Stimulated activated CD4-positive, alpha-beta T cell treated with anti-CD3 and anti-CD28 coated beads, Interleukin-12 subunit alpha, Interleukin-12 subunit beta, amount 100 ng/mL, for 4 hours (primary cell): ENCODE results near the gene WNT3A.

ENCODE experiments used
- DNase-seq: peaks from one replicate; pipeline ENCODE4 v3.0.0-alpha.2; 2020

The WNT3A gene

DNA sequence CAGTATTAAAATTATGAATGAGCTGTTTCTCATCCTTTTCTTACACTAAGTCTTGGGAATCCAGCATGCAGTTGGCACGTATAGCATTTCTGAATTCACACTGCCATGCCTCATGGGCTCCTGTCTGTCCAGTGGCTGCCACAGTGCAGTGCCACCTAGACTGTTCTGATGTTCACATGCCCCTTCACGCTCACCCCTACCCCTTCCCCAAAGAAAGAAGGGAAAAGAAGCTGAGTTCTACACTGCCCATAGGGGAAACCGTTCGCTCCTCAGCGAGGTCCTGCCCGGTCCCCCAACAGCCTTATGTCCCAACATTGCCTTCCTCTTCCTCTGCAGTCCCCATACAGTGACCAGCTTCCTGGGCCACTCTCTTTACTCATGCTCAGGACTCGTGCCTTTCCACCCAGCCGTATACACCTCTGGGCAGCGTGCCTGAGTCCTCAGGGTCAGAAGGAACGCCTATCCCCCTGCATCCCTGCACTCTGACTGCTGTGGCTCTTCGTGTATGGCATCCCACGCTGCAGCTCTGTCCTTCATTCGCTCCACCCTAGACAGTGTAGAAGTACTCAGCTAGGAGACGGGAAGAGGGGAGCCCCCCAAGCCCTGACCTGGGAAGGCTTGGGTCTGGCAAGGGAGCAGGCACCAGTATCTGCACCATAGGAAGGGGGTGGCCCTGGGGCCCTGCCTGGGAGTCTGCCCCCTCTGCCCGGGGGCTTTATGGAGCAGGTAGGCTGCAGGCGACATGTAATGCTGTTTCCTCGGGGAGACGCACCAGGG lies 51.6 kb downstream of the WNT3A start:
- no peak for DNase-seq

DNA sequence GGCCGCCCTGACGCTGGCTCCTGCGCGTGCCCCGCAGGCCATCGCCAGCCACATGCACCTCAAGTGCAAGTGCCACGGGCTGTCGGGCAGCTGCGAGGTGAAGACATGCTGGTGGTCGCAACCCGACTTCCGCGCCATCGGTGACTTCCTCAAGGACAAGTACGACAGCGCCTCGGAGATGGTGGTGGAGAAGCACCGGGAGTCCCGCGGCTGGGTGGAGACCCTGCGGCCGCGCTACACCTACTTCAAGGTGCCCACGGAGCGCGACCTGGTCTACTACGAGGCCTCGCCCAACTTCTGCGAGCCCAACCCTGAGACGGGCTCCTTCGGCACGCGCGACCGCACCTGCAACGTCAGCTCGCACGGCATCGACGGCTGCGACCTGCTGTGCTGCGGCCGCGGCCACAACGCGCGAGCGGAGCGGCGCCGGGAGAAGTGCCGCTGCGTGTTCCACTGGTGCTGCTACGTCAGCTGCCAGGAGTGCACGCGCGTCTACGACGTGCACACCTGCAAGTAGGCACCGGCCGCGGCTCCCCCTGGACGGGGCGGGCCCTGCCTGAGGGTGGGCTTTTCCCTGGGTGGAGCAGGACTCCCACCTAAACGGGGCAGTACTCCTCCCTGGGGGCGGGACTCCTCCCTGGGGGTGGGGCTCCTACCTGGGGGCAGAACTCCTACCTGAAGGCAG lies 52.3 kb downstream of the WNT3A start:
- no peak for DNase-seq

- peak; percentile 56 for DNase-seq
Measured at GRCh38 chr1:228059634-228060457, 53.0 kb downstream of the WNT3A start.

GRCh38 chr1:228060458-228061190 lies 53.8 kb downstream of the WNT3A start:
- DNase-seq, result no peak

- DNase-seq, result no peak
Measured at GRCh38 chr1:228061411-228062084, 54.8 kb downstream of the WNT3A start.

- no peak for DNase-seq
Measured at GRCh38 chr1:228062085-228062791, 55.4 kb downstream of the WNT3A start.

DNA sequence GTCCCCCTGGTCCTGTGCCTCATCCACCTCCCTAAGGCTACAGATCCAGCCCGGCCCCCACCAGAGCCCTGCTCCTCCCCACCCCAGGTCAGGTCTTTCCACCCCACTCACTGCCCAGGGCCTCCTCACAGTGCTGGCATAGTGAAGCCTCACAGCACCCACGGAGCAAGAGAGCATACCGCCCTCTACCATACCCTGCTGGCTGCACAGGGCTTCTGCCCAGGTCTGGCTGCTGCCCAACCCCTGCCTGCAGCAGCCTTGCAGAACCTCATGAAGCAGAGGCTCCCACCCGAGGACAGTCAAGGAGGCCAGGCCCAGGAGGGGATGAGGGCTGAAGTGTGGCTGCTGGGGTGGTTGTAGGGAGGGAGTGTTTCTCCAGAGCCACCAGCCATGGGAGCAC lies 56.0 kb downstream of the WNT3A start:
- DNase-seq, result no peak

DNA sequence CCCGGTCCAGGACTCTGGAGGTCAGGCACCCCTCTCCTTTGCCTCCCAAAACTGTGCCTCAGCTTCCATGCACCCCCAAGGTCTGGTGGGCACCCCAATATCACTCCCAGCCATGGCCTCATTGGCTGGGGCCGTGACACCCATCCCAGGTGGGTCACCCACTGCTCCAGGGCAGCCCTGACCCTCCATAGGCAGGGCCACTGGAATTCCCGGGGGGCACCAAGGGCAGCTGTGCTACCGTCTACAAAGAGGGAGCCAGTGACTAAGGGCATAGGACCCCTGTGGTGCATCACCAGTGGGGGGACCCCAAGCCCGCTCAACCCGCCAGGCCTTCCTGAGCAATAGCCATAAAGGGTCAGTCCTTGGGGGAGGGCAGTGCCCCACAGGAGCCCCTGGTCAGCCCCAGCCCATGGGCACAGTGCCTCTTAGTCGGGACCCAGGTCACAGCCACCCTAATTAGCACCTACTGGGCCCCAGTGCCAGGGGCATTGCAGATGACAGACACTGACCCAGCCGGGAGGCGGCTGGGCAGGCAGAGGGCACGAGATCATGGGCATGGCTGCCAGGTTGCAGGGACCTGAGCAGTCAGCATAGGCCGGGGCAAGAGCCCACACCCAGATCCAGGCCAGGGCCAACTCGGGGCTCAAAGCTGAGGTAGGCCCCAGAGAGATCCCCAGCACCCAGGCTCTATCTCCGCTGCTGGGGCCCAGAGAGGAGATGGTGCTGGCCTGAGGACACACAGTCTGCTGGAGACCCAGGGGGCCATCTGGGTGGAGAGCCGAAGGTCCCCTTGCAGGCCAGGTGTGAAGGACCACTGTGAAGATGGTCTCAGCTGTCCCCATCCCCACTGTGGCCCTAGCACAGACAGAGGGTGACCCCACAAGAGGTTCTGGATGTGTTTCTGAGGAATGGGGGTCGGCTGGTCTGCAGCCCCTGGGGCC lies 56.7 kb downstream of the WNT3A start:
- DNase-seq, result no peak

- no peak for DNase-seq
Measured at GRCh38 chr1:228064296-228064695, 57.5 kb downstream of the WNT3A start.

GRCh38 chr1:228064741-228065542 lies 58.1 kb downstream of the WNT3A start:
- no peak for DNase-seq

- no peak for DNase-seq
Measured at GRCh38 chr1:228065543-228066347, 58.9 kb downstream of the WNT3A start.

DNA sequence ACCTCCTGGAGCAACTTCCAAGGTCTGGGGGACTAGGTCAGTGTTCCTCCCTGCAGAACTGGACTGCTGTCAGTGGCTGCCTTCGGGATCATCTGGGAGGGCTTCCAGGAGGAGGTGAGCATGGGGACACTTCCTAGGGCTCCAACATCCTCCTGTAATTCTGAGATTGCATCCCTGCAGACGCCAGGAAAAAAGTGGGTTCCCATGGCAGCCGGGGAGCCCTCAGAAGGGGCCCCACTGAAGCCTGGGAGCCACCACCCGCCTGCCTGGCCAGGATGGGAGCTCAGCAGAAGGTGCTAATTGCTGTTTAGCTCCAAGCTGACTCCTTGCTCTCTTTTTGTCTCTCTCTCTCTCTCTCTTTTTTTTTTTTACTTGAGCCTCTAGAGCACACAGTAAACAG lies 59.6 kb downstream of the WNT3A start:
- DNase-seq, result no peak

DNA sequence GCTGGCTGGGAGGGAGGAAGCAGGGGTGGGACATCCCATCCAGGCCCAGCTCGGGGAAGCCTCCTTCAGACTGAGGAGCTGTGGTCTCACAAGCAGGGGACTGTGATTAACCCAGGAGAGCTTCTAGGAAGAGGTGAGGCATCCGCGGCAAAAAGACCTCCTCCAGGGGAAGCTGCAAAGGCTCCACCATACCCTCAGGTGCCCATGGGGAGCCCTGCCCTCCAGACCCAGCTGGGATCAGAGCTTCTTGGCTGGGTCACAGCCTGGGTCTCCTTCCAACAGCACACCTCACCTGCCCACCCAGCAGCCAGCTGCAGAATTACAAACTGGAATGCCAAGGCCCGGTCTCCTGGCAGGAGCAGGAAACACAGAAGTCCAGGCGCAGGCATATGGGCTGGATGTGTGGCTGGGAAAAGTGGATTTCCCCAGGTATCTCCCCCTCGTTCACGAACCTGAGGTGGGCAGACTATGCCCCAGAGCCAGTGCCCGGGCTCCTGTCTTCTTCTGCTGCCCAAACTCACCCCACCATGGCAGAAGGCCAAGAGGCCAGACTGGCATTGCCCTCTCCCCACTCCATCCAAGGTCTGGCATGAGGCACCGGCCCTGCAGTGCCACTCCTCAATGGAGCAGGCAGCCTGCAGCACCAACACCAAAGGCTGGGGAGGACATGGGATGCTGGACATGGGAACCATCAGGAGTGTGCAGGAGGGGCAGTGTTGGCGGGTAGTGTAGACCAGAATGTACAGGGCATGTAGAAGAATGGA lies 60.3 kb downstream of the WNT3A start:
- DNase-seq, result no peak

GRCh38 chr1:228068359-228068758 lies 61.6 kb downstream of the WNT3A start:
- no peak for DNase-seq

DNA sequence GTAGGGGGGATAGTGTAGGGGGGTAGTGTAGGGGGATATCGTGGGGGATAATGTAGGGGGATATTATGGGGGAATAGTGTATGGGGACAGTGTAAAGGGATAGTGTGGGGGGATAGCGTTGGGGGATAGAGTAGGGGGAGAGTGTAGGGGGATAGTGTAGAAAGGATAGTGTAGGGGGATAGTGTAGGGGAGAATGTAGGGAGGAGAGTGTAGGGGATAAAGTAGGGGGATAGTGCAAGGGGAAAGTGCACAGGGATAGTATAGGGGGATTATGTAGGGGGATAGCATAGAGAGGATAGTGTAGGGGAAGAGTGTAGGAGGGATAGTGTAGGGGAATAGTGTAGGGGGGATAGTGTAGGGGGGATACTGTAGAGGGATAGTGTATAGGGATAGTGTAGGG lies 63.4 kb downstream of the WNT3A start:
- no peak for DNase-seq

DNA sequence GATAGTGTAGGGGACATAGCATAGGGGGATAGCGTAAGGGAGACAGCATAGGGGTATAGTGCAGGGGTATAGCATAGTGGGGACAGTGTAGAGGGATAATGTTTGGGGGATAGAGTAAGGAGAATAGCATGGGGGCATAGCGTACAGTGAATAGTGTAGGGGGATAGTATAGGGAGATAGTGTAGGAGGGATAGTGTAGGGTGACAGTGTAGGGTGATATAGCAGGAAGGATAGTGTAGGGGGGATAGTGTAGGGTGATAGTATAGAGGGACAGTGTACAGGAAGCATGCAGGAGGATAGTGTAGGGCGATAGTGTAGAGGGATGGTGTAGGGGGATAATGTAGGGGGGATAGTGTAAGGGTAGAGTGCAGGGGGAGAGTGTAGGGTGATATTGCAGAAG lies 64.1 kb downstream of the WNT3A start:
- DNase-seq, result no peak

DNA sequence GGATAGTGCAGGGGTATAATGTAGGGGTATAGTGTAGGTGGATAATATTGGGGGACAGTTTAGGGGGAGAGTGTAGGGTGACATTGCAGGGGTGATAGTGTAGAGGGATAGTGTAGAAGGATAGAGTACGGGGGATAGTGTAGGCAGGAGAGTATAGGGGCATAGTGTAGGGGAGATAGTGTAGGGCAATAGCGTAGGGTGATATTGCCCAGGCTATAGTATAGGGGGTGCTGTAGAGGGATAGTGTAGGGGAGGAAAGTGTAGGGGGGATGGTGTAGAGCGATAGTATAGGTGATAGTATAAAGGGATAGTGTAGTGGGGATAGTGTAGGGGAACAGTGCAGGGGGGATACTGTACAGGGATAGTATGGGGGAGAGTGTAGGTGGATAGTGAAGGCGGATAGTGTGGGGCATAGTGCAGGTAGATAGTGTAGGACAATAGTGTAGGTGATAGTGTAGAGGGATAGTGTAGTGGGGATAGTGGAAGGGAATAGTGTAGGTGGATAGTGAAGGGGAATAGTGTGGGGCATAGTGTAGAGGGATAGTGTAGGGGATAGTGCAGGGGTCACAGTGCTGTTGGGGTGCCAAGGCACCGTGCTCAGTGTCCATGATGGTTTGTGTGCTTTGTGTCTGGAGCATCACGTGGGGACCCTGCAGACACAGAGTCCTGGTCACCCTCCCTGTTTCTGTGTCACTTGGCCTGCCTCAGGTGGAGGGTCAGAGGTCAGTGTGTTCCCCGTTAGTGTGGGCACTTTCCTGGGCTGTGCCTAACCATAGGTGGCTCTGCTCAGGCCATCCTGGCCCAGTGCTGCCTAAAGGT lies 65.2 kb downstream of the WNT3A start:
- no peak for DNase-seq
